GM12873 (cell line): ENCODE data around the gene BSDC1.

Source experiments
- CTCF ChIP-seq: IDR thresholded peaks from 2 replicates; pipeline ENCODE4 v1.5.1; 2012; ENCODE audit warnings: low read depth, mild to moderate bottlenecking, moderate library complexity, low read length, control low read depth; ENCODE audit not compliant: insufficient read depth; ENCODE audit errors: missing control alignments

The BSDC1 gene

GRCh38 chr1:32400876-32401631, 6.8 kb upstream of the BSDC1 start:
- peak; percentile 85 for TF ChIP-seq CTCF

GRCh38 chr1:32399843-32400242, 5.6 kb upstream of the BSDC1 start:
- TF ChIP-seq CTCF, result no peak

GRCh38 chr1:32398401-32398800, 4.2 kb upstream of the BSDC1 start:
- TF ChIP-seq CTCF, result no peak

- TF ChIP-seq CTCF, result no peak
Measured at GRCh38 chr1:32394890-32395432, 720 bp upstream of the BSDC1 start.

- TF ChIP-seq CTCF, result no peak
Measured at GRCh38 chr1:32393832-32394140, 455 bp downstream of the BSDC1 start.

- TF ChIP-seq CTCF, result no peak
Measured at GRCh38 chr1:32393136-32393535, 1.1 kb downstream of the BSDC1 start.

- TF ChIP-seq CTCF, result no peak
Measured at GRCh38 chr1:32392325-32392724, 1.9 kb downstream of the BSDC1 start.
